ENCODE measurements around the gene SARS2. TPM values are rescaled to one million over a fixed set of nuclear protein-coding genes. Genes with fewer than 3 reads are reported as not detected.

Gene SARS2
- total RNA-seq, 1 donor from 2014 or later, result 8.2 TPM

GRCh38 chr19:38894968-38895367, 35.6 kb downstream of the SARS2 start:
- TF ChIP-seq CTCF (IDR thresholded peaks at IDR 0.05; ENCODE audit: insufficient read depth, low read length, severe bottlenecking), result no peak
- no peak overlapping the region for H3K4me3 ChIP-seq (ENCODE audit: low read depth, low read length)
- H3K36me3 ChIP-seq (ENCODE audit: control insufficient read depth, insufficient read depth, low read length), result peaks cover 5% of the 10 kb centered on the region
- H3K27me3 ChIP-seq (ENCODE audit: control insufficient read depth, insufficient read depth, low read length), result no peaks in the 10 kb centered on the region
- DNase-seq (ENCODE audit: low read depth) (no peak), FAIRE-seq (no peak)

GRCh38 chr19:38893341-38893771, 37.2 kb downstream of the SARS2 start:
- no peak for FAIRE-seq
- Histone ChIP-seq H3K36me3 (ENCODE audit: control insufficient read depth, insufficient read depth, low read length) (peaks cover 13% of the 10 kb centered on the region), H3K4me3 (ENCODE audit: low read depth, low read length) (no peak overlapping the region), H3K27me3 (ENCODE audit: control insufficient read depth, insufficient read depth, low read length) (no peaks in the 10 kb centered on the region)
- no peak for TF ChIP-seq CTCF (IDR thresholded peaks at IDR 0.05; ENCODE audit: insufficient read depth, low read length, severe bottlenecking)
- no peak for DNase-seq (ENCODE audit: low read depth)

GRCh38 chr19:38892841-38893240, 37.7 kb downstream of the SARS2 start:
- no peak for FAIRE-seq
- TF ChIP-seq CTCF (IDR thresholded peaks at IDR 0.05; ENCODE audit: insufficient read depth, low read length, severe bottlenecking), result no peak
- H3K27me3 ChIP-seq (ENCODE audit: control insufficient read depth, insufficient read depth, low read length), result no peaks in the 10 kb centered on the region
- DNase-seq (ENCODE audit: low read depth), result no peak
- peaks cover 13% of the 10 kb centered on the region for H3K36me3 ChIP-seq (ENCODE audit: control insufficient read depth, insufficient read depth, low read length)
- no peak overlapping the region for H3K4me3 ChIP-seq (ENCODE audit: low read depth, low read length)

- DNase-seq (ENCODE audit: low read depth) (no peak), FAIRE-seq (no peak)
- no peaks in the 10 kb centered on the region for H3K27me3 ChIP-seq (ENCODE audit: control insufficient read depth, insufficient read depth, low read length)
- peaks cover 13% of the 10 kb centered on the region for H3K36me3 ChIP-seq (ENCODE audit: control insufficient read depth, insufficient read depth, low read length)
- no peak for TF ChIP-seq CTCF (IDR thresholded peaks at IDR 0.05; ENCODE audit: insufficient read depth, low read length, severe bottlenecking)
- H3K4me3 ChIP-seq (ENCODE audit: low read depth, low read length), result no peak overlapping the region
These were observed 38.8 kb downstream of the SARS2 start for GRCh38 chr19:38891771-38892170.

GRCh38 chr19:38890686-38891085, 39.9 kb downstream of the SARS2 start:
- H3K4me3 ChIP-seq (ENCODE audit: low read depth, low read length), result no peak overlapping the region
- no peak for DNase-seq (ENCODE audit: low read depth)
- TF ChIP-seq CTCF (IDR thresholded peaks at IDR 0.05; ENCODE audit: insufficient read depth, low read length, severe bottlenecking), result no peak
- no peaks in the 10 kb centered on the region for H3K27me3 ChIP-seq (ENCODE audit: control insufficient read depth, insufficient read depth, low read length)
- no peak for FAIRE-seq
- peaks cover 13% of the 10 kb centered on the region for H3K36me3 ChIP-seq (ENCODE audit: control insufficient read depth, insufficient read depth, low read length)

- H3K27me3 ChIP-seq (ENCODE audit: control insufficient read depth, insufficient read depth, low read length), result no peaks in the 10 kb centered on the region
- no peak for DNase-seq (ENCODE audit: low read depth)
- no peak overlapping the region for H3K4me3 ChIP-seq (ENCODE audit: low read depth, low read length)
- no peak for FAIRE-seq
- TF ChIP-seq CTCF (IDR thresholded peaks at IDR 0.05; ENCODE audit: insufficient read depth, low read length, severe bottlenecking), result no peak
- peaks cover 13% of the 10 kb centered on the region for H3K36me3 ChIP-seq (ENCODE audit: control insufficient read depth, insufficient read depth, low read length)
These were observed 40.8 kb downstream of the SARS2 start for GRCh38 chr19:38889803-38890202.

Data from bronchial epithelial cell (primary cell).